AG09309 (cell line): ENCODE data around the gene GLP1R.

ENCODE experiments used
- DNase-seq: peaks from one replicate; pipeline ENCODE4 v3.0.0-alpha.2; 2010; ENCODE audit warnings: low read depth
- H3K4me3 ChIP-seq: 2 replicates; pipeline ENCODE4 v1.5.1; 2011; ENCODE audit warnings: mild to moderate bottlenecking, low read depth, low read length, moderate library complexity; ENCODE audit not compliant: control insufficient read depth
- TF ChIP-seq, protein P1 (sequence below): IDR thresholded peaks from 2 replicates; pipeline ENCODE4 v1.5.1; 2011; ENCODE audit warnings: mild to moderate bottlenecking, low read depth, low read length, inconsistent platforms; ENCODE audit not compliant: insufficient read depth, control insufficient read depth; ENCODE audit errors: missing control alignments

Gene GLP1R

DNA sequence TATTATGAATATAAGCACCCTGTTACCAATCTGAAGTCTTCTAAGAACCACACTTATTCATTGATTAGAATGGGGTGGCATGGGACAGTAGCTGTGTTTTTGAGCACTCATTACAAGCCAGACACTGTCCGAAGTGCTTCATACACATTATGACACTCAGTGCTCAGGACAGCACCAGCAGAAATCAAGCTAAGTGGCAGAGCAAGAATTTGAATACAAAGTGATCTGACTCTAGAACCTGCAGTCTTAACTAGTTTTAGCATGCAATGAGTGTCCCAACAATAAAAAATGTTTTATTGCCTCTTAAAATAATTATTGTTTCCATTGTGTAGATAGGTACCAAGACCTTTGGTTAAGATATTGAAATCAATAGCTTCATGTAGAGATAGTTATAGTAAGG lies 39.1 kb upstream of the GLP1R start:
- TF ChIP-seq, protein P1, sequence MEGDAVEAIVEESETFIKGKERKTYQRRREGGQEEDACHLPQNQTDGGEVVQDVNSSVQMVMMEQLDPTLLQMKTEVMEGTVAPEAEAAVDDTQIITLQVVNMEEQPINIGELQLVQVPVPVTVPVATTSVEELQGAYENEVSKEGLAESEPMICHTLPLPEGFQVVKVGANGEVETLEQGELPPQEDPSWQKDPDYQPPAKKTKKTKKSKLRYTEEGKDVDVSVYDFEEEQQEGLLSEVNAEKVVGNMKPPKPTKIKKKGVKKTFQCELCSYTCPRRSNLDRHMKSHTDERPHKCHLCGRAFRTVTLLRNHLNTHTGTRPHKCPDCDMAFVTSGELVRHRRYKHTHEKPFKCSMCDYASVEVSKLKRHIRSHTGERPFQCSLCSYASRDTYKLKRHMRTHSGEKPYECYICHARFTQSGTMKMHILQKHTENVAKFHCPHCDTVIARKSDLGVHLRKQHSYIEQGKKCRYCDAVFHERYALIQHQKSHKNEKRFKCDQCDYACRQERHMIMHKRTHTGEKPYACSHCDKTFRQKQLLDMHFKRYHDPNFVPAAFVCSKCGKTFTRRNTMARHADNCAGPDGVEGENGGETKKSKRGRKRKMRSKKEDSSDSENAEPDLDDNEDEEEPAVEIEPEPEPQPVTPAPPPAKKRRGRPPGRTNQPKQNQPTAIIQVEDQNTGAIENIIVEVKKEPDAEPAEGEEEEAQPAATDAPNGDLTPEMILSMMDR: no peak
- H3K4me3 ChIP-seq: no peak overlapping the region
- DNase-seq: no peak

- no peak for DNase-seq
- TF ChIP-seq, protein P1: no peak
These were observed 31.6 kb upstream of the GLP1R start for GRCh38 chr6:39016839-39017546.

DNA sequence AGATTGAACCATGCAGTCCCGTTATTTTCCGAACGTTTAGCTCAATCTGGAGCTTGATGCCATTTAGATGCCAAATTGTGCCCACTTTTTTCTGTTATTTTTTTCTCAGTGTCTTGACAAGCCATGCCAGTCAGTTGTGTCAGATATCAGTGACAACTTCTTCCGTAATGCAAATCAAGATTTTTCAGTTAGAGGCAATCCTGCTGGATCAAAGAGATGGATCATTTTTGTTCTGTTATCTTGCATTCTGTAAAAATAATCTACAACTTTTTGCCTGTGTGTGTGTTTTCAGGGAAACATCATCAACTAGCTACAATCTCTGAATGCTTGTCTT lies 31.1 kb upstream of the GLP1R start:
- DNase-seq: no peak
- TF ChIP-seq, protein P1: no peak
- no peak overlapping the region for H3K4me3 ChIP-seq

More at GRCh38 chr6:39016839-39017546, 31.6 kb upstream of the GLP1R start:
- H3K4me3 ChIP-seq: no peak overlapping the region

DNA sequence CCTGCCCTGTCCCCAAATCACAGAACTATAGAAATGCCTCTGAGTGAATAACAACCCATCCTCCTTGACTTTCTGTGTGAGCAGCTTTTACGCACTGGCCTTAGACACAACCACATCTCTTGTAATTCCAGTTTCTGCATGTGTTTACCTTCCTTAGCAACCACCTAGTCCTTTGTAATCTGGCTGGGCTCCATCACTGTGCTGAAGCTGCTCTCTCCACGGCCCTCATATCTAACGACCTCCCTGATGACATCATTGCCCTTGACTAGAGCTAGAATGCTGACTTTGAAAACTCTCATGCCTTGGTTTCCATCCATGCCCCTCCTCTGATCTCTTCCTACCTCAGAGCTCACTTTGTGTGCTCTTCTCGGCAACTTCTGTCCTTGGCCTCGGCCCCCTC lies 30.5 kb upstream of the GLP1R start:
- TF ChIP-seq, protein P1: no peak
- DNase-seq: no peak
- no peak overlapping the region for H3K4me3 ChIP-seq

GRCh38 chr6:39020136-39020535 lies 28.4 kb upstream of the GLP1R start:
- TF ChIP-seq, protein P1: no peak
- no peak for DNase-seq
- H3K4me3 ChIP-seq: no peak overlapping the region

- TF ChIP-seq, protein P1: no peak
- no peak for DNase-seq
- no peak overlapping the region for H3K4me3 ChIP-seq
These were observed 27.5 kb upstream of the GLP1R start for GRCh38 chr6:39021041-39021440.
